Stimulated activated CD4-positive, alpha-beta T cell treated with anti-CD3 and anti-CD28 coated beads, Interleukin-2, amount 100 ng/mL, for 48 hours (primary cell): ENCODE data around the gene HDAC4.

ENCODE experiments used
- DNase-seq, 2 donors: peaks; one replicate each; pipeline ENCODE4 v3.0.0-alpha.2; 2020

Gene HDAC4

DNA sequence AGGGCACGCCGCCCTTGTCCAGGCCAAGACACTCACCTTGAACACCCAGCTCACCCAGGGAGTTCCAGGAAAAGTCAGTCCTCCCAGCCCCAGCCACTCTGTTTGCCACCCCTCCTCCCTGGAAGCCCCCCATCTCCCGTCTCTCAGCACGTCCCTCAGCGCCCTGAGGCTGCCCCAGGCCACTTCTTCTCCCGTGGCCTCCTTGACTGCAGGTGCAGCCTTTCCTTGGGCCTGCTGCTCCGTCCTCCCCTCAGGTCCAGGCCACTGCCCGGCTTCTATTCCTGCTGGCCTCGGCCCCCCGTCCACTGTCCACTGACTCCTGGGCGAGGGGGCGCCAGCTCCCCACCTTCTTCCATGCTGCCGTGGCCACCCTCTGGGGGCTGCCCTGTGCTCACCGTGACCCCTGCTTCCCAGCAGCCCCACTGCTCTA lies 239.1 kb downstream of the HDAC4 start:
- DNase-seq = no peak

DNA sequence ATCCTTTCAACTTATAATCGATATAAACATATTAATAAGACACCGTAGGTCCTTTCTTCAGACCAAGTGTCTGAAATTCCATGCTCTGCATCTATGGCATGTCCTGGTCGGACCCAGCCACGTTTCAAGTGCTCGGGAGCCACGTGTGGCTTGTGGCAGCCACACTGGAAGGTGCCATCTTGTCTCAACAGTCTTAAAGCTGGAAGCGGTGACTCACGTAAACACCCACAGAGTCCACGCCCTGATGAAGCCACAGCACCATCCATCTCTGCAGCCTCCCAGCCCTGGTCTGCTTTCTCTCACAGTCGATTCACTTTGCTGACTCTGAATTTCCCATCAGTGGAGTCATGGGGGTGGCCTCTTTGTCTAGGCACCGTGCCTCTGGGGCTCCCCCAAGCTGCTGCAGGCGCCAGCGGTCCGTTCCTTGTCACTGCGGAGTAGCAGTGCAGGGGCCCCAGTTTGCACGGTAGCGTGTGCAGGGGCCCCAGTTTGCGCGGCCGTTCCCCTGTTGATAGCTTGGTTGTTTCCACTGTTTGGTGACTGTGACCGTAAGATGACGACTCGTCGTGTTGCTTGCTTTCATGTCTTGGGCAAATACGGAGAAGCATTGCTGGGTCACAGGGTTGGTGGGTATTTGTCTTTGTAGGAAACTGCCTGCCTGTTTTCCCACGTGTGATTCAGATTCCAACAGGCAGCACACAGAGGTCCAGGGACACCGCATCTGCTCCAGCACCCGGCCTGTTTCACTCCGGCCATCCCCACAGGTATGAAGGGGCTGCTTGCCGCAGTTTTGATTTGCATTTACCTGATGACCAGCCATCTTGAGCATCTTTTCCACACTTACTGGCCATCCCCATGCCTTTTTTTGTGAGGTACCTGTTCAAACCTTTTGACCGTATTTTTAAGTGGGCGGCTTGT lies 240.3 kb downstream of the HDAC4 start:
- DNase-seq = no peak

DNA sequence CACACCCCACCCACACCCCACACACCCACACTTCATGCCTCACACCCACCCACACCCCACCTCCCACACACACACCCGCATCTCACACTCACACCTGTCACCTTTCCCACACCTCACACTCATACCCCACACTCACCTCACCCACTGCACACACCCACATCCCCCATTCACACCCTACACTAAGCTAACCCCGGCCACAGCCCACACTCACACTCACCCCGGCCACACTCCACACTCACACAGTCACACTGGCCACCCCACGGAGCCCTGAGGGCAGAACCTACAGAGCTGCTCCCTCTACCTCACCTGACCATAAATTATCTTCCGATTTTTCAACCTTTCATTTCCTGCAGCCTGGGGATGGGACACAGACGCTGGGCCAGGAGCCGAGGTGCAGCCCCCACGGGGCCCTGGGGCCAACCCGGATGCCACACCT lies 241.3 kb downstream of the HDAC4 start:
- DNase-seq = no peak

DNA sequence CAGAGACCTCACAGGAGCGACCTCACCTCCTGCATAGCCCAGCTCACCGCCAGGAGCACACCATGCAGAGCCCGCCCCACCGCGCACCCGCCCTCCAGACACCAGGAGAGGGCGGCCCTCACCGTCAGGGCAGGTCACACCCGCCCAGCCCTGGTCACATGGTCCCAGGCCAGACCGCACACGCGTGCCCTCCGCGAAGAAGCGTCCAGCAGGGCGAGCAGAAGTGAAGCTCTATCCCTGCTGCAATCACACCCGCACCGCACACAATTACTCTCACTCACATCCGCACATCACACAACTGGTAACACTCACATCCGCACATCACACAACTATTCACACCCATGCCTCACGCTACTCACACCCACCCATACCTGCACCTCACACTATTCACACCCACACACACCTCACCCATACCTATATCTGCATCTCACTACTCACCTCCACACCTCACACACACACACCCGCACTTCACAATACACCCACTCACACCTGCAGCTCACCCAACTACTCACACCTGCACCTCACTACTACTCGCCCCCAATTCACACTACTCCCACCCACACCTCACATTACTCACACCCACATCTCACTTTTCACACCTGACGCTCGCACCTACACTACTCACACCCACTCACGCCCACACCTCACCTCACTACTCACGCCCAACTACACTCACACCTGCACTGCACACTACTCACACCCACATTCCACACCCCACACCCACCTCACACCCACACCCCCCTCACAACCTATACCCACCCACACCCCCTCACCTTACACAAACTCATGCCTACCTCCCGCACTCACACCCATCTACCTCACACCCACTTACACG lies 242.0 kb downstream of the HDAC4 start:
- no peak for DNase-seq

DNA sequence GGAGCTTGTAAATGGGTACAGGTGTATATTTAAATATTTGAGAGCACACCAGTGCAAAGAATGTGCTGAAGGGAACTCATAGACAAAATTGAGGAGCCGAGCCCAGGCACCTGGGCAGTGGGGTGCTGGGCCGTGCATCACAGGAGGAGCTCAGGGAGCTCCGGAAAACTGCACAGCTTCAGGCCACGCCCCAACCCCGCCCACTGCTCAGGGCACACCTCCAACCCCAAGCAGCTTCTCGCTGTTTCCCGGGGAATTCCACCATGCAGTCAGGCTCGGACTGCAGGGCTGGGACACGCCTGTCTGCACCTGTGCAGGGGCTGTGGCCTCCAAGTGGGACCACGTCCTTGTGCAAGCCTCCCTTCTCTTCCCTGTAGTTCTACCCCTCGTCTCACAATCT lies 243.0 kb downstream of the HDAC4 start:
- no peak for DNase-seq

DNA sequence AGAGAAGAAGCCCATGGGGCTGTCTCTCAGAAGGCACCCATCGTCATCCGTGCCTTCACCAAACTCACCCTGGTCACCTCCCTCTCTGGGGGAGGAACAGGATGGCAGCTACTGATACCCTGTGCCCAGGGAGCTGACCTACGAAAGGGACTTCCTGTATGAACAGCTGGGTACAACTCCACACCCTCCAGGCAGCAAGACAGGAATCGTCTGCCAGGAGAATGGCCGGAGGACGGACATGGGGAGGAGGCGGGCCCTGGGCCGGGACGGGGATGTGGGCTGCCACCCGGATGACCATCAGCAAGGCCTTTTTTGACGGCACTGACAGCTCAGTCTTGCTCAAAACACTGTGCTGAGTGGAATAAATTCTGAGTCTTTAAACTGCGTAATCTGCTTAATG lies 243.6 kb downstream of the HDAC4 start:
- DNase-seq = no peak

DNA sequence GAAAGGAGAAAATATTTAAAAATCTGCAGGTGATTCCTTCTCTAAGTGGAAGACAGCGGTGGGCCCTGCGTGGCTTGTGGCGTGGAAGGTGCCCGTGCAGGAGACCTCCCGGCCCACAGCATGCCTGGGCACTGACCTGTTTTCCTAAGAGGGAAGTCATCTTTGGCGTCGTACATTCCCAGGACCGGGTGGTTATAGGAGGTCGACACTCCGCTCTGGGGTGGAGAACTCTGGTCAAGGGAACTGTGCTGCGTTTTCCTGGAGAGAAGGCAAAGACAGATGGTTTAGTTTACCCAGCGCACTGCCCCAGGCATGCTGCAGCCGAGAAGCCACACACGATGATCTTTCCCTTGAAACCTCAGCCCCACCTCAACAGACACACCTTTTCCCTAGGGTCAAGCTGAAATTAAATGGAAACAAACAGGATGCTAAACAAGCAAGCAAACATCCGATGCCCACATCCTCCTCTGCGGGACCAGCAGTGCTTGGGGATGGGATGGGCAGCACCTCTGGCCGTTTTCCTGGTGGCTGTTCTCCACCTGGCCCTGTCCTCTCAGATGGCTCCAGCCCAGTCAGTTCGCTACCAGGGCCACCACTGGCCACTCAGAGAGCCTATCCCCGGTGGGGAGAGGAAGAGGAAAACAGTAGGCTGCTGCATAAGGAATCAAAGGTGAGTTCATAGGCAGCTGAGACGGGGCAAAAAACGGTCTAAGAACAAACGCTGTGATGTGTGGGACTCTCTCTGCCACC lies 244.1 kb downstream of the HDAC4 start:
- no peak for DNase-seq

DNA sequence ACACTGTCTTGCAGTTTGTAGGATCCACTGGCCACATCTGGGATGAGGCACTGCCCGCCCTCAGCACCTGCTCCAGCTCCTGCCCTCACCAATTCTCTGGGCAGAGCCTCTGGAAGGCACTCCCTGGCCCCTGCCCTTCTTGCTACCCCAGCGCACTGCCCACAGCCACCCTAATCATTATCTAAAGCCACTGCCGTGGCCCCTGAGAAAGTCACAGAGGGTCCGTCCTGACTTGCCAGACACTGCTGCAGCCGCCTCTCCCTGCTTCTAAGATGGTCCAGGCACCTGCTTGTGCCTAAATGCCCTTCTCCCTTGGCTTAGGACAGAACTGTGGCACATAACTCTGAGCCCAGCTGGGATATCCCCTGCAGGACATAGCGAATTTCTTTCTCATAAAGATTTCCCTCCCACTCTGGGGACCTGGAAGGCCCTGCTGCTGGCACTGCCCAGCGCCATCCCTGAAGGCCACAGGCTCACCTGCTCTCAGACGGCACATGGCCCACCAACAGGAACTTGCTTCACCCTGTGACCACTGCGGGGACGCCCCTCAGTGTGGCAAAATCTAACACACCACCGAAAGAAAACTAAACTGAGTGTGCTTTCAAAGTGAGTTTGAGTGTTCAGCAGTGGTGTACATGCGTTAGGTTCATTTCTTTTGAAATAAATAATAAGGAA lies 244.9 kb downstream of the HDAC4 start:
- no peak for DNase-seq

DNA sequence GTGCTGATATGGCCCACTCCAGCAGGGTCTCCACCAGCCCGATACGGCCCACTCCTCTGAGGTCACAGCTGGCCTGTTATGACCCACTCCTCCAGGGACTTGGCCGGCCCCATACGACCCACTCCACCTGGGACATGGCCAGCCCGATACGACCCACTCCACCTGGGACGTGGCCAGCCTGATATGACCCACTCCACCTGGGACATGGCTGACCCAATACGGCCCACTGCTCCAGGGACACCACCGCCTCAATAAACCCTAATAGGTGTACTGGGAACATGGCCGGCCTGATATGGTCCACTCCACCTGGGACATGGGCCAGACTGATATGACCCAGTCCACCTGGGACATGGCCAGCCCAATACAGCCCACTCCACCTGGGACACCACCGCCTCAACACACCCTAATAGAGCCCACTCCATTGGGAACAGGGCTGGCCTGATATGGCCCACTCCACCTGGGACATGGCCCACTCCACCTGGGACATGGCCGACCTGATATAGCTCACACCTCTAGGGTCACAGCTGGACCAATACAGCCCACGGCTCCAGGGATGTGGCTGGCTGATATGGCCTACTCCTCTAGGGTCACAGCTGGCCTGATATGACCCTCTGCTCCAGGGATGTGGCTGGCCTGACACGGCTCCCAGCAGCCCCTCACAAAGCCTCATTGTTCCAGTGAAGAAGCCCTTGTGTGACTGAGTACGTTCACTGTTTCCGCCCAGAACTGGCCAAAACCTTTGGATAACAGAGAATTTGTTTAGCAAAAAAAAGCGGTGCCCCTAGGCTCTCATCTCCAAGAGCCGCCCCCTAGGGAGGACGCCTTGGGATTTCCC lies 245.6 kb downstream of the HDAC4 start:
- no peak for DNase-seq

DNA sequence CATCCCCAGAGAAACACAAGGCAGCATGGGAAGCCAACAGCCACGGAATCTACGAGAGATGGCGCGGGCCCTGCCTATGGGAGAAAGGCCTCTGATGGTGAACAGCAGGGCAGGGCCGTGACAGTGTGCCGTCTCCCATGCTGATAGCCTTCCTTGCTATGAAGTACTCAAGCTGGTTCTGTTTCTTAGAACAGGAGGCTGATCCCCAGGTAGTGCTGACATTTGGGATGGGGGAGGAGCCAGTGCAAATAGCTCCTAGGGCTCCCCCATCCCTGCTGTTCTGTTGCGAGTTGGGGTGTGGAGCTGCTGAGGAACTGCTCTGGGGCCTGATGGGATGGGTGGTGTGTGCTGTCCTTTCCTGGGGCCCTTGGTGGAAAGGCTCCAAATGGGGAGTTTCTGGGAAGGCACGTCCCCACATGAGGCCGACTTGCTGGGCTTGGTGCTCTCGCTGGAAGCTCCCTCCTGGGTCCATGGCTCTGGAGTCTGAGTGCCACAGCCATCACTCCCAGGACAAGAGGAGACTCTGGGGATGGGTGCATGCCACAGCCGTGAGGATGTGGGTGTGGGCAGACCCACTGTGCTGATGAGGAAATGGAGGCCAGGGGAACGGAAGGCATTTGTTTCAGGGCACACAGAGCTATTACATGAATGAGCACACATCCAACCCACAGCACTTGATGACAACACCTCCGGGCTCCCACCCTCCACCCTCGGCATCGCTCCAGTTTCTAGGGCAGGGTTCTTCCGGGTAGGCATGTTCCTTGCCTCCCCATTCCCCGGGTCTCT lies 246.8 kb downstream of the HDAC4 start:
- DNase-seq = no peak

DNA sequence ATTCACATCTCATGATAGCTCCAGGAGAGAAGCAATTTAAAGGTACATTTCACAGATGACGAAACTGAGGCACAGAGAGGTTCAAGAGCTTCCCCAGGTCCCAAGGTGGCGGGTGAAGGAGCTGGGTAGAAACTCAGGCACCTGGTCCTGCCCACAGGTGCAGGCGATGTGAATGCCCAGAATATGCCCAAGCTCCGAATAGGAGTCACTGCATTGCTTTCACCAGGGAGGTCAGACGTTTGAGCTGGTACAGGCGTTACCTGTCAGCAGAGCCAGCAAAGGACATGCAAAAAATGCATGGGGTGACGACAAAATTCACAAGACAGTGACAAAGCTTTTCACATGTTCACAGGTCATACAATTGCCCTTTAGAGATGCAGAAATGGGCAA lies 247.9 kb downstream of the HDAC4 start:
- no peak for DNase-seq

DNA sequence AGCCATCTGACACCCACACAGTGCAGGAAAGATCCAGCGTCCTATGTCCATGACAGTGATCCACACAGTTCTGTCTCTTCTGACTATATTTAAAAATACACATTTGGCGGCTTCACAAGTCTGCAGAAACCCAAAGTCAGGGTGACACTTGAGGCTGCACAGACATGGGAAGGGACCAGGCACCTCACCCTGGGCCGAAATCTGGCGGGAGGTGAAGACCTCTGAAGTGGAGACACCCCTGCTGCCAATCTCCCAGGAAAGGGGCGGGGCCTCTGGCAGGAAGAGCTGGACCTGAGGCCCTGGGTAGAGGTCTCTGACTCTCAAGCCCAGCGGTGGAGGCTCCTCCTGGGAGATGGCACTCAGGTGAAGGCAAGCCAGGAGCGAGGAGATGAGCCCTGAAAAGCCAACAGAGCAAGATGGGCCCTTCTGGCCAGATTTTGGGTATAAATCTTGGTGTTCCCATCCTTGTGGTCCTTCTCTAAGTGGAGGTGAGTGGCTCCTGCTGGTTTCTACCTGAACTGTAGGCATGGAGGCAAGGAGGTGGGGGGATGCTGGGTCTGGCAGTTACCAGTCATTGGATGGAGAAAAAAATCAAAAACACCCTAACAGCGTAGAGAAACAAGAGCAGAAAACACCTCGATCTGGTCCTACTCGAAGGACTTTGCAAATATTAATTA lies 248.4 kb downstream of the HDAC4 start:
- no peak for DNase-seq

DNA sequence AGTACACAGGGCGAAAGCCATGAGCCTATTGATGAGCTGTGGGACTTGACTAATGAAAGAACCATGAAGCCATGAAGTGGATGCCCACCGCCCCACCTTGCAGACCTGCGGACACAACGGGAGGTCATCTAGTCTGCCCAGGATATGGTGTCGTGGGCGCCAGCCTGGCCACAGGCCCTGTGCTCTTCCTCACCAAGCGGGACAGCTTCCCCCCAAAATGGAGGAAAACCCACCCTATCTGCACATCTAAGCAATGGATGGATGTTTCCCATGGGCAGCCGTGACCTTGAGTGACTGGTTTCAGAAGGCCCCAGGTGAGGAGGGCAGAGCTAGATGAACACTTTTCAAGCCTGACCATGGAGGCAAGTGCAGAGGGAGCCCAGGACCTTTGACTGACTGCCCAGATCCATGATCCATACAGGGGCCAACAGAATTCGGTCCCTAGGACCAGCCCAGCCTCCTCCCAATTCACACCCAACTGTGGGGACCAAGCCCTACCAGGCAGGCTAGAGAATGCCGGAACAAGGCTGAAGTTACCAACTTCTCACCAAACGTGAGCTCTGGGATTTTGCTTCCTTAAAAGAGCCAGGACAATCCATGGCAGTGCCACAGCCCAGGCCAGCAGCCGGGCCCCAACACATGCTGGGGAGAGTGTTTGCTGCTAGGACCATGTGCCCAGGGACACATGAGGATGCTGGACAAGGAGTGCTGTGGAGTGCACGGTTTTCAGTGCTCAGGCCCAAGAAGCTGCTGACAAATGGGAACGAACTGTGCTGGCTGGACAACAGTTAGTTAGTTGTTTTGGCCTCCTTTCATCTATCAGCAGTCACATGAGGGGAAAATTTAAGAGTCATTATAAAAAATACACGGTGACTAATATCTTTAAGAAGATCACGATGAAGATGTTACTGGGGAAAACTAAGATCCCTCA lies 249.4 kb downstream of the HDAC4 start:
- no peak for DNase-seq

DNA sequence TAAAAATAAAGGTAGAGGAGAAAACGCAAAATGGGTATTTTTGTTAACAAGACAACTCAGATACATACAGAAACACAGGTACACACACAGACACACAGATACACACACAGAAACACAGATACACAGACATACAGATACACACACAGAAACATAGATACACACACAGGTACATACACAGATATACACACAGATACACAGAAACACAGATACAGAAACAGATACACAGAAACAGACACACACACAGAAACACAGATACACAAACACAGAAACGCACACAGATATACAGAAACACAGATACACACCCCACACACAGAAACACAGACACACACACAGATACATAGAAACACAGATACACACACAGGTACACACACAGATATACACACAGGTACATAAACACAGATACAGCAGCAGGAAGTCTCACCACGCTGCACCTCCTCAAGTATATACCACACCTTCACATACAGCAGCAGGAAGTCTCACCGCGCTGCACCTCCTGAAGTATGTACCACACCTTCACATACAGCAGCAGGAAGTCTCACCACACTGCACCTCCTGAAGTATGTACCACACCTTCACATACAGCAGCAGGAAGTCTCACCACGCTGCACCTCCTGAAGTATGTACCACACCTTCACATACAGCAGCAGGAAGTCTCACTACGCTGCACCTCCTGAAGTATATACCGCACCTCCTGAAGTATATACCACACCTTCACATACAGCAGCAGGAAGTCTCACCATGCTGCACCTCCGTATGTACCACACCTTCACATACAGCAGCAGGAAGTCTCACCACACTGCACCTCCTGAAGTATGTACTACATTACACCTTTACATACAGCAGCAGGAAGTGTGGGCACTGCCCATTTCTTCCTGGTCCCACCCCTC lies 250.5 kb downstream of the HDAC4 start:
- DNase-seq = no peak

DNA sequence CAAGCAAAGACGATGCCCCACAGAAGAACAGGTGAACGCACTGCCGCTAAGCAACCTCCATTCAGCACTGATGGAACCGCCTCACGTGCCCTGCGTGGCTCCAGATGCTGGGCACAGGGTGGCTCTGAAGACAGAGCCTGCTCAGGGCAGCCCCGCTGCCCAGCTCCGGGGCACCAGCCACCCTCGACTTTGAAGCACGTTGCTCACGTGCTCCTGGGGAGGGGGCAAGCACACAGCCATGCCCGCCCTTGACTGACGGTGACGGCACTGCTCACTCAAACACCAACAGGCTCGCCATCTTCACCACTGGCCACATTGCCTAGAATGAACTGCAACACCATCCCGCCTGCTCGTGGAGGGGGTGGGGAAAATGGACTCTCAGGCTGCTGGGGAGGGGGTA lies 251.3 kb downstream of the HDAC4 start:
- no peak for DNase-seq

DNA sequence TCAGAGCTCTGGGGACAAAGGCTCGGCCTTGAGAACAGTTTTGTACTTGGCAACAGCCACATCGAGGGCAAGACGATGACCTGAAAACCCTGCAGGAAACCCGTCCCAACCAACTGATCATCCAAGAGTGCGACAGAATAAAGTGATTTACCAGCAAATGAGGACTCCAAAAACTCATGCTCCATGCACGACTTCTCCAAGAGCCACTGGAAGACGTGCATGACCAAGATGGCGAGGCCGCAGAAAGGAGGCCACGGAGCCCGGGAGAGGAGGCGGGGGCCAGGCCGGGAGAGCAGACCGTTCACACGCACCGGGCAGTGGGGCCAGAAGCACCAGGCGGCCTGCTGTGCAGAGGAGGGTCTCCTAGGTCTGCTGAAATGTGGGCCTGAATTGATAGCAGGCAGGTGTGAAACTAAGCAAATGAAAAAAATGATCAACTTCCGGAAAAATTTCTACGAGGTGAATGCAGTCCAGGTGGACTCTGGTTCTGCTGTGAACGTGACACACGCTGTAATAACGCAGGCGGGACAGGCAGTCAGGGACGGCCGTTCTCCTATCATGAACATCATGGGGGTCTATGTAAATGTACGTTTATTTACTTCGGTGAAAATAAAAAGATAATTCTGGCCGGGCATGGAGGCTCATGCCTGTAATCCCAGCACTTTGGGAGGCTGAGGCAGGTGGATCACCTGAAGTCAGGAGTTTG lies 252.2 kb downstream of the HDAC4 start:
- no peak for DNase-seq

DNA sequence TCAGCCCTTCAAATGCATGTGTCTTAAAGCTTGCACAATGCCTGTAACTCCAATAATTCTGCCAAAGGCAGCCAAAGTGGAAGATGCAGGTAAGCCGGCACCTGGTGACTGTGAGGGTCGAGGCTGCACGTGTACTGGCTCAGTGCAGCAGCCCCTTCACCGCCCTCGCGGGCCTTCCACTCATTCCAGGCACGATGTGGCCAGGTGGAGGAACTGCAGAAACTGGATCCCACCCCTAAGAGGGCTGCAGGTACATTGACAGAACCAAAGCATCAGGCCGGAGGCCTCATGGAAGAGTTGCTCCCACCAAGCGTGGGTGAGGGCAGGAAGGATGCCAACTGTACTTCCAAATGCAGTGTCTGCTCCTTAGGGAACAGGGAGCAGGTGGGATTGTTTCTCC lies 253.4 kb downstream of the HDAC4 start:
- DNase-seq = no peak
